ENCODE measurements around the gene OCSTAMP. TPM values are rescaled to one million over a fixed set of nuclear protein-coding genes. Genes with fewer than 3 reads are reported as not detected.

The OCSTAMP gene
- total RNA-seq, 1 experiment from 2014 or later = not detected

DNA sequence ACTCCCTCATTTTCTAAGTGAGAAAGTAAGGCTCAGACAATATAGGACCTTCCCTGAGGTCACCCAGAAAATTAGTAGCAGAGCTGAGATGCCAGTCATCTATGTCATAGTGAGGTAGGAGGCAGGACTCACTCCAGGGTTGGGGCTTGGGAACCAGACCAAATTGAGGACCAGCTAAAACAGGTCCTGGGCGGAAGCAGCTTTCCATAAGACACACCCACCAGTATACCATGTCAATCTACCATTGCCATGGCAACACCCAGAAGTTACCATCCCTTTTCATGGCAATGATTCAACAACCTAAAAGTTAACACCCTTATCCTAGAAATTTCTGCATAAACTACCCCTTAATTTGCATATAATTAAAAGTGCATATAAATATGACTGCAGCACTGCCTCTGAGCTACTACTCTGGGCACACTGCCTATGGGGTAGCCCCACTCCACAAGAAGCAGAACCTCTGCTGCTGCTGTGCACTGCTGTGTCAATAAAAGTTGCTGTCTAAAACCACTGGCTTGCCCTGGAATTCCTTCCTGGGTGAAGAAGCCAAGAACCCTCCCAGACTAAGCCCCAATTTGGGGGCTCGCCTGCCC lies 30.3 kb upstream of the OCSTAMP start:
- DNase-seq = no peak
- H3K4me3 ChIP-seq = no peak overlapping the region

DNA sequence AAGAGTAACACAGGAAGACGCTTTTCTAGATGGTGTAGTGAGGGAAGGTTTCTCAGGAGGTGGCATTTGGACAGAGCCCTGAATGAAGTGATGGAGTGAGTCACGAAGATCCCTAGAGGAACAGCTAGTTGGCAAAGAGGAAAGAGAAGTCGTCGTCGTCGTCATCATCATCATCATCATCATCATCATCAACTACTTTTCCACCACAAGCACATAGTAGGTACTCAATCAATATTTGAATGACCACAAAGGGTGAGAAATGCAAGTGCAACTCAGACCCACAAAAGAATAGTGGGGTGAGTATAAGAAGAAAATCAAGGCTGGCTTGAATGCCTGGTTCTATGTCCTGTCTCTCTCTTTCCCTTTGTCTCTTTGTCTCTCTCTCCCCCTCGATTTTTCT lies 28.3 kb upstream of the OCSTAMP start:
- Histone ChIP-seq H3K36me3 (no peaks in the 10 kb centered on the region), H3K4me3 (no peak overlapping the region), H3K9me3 (replicated peaks) (0 out of 2 replicates have a peak, but pooled peaks cover 7% of the 10 kb centered on the region), H3K27ac (no peak overlapping the region), H3K4me1 (no peaks in the 10 kb centered on the region), H3K27me3 (peaks cover 6% of the 10 kb centered on the region)
- DNase-seq = no peak

More for the DNA sequence above, 30.3 kb upstream of the OCSTAMP start:
- peaks cover 7% of the 10 kb centered on the region; the same call in 1 of the 2 replicates for H3K27me3 ChIP-seq
- 0 out of 2 replicates have a peak, but pooled peaks cover 7% of the 10 kb centered on the region for H3K9me3 ChIP-seq (replicated peaks)
- H3K27ac ChIP-seq = no peak overlapping the region
- H3K36me3 ChIP-seq = no peaks in the 10 kb centered on the region
- no peaks in the 10 kb centered on the region for H3K4me1 ChIP-seq

DNA sequence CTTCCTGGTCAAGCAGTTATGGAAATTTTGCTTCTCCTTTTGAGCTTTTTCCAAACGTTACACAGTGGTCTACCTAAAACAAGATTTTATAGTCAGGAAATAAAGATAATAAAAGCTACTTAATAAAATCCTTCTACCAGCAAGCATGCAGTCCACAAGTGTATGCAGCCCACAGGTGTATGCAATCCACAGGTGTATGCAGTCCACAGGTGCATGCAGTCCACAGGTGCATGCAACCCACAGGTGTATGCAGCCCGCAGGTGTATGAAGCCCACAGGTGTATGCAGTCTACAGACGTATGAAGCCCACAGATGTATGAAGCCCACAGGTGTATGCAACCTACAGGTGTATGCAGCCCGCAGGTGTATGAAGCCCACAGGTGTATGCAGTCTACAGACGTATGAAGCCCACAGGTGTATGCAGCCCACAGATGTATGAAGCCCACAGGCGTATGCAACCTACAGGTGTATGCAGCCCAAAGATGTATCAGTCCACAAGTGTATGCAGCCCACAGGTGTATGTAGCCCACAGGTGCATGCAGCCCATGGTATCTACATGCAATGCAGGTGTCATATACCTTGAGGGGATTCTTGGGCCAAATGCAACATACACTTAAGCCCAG lies 26.4 kb upstream of the OCSTAMP start:
- DNase-seq = no peak
- Histone ChIP-seq H3K4me1 (peaks cover 1% of the 10 kb centered on the region; the same call in 1 of the 2 replicates), H3K36me3 (no peaks in the 10 kb centered on the region), H3K9me3 (replicated peaks) (0 out of 2 replicates have a peak, but pooled peaks cover 7% of the 10 kb centered on the region), H3K4me3 (no peak overlapping the region), H3K27me3 (peaks cover 7% of the 10 kb centered on the region), H3K27ac (no peak overlapping the region)

DNA sequence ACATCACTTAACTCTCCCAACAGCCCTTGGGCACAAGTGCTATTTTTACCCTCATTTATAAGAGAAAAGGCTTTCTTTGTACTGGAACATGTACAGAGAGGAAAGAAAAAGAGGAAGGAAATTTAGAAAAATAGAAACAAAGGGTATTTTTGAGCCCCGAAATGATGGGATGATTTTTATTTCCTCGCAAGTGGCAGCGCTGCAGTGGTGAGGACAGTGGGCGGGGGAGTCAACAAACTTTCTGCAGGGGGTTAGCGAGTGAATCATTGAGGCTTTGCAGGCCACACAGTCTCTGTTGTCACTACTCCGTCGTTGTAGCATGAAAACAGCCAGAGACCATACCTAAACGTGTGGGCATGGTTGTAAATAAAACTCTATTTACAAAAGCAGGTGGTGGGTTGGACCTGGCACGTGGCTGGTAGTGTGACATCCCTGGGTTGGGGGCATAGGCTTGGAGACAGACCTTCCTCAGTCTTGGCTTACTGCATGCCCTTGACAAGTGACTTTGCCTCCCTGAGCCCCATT lies 25.5 kb upstream of the OCSTAMP start:
- peaks cover 7% of the 10 kb centered on the region for H3K27me3 ChIP-seq
- 0 out of 2 replicates have a peak, but pooled peaks cover 5% of the 10 kb centered on the region for H3K9me3 ChIP-seq (replicated peaks)
- DNase-seq = no peak
- H3K36me3 ChIP-seq = no peaks in the 10 kb centered on the region
- H3K4me3 ChIP-seq = no peak overlapping the region
- H3K4me1 ChIP-seq = peaks cover 6% of the 10 kb centered on the region; the same call in 1 of the 2 replicates
- no peak overlapping the region for H3K27ac ChIP-seq

DNA sequence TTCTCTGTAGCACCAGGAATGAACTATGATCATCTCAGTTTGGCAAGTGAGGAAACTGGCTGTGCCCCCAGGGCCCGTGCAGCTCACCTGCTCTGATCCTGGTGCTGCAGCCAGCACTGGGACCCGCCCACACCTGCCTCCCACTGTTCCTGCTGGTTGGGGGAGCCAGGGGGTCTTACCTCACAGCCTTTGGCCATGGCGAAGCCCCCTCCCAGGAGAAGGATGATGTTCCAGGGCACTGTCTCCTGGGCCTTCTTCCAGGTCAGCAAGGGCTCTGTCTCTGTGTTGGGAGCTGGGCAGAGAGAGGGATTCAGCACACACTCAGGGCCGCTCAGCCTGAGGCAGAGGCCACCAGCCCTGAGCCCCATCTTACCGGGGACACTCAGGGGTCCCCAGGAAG lies 24.9 kb upstream of the OCSTAMP start:
- peaks cover 6% of the 10 kb centered on the region; the same call in 1 of the 2 replicates for H3K4me1 ChIP-seq
- H3K9me3 ChIP-seq (replicated peaks) = 0 out of 2 replicates have a peak, but pooled peaks cover 3% of the 10 kb centered on the region
- no peak for DNase-seq

DNA sequence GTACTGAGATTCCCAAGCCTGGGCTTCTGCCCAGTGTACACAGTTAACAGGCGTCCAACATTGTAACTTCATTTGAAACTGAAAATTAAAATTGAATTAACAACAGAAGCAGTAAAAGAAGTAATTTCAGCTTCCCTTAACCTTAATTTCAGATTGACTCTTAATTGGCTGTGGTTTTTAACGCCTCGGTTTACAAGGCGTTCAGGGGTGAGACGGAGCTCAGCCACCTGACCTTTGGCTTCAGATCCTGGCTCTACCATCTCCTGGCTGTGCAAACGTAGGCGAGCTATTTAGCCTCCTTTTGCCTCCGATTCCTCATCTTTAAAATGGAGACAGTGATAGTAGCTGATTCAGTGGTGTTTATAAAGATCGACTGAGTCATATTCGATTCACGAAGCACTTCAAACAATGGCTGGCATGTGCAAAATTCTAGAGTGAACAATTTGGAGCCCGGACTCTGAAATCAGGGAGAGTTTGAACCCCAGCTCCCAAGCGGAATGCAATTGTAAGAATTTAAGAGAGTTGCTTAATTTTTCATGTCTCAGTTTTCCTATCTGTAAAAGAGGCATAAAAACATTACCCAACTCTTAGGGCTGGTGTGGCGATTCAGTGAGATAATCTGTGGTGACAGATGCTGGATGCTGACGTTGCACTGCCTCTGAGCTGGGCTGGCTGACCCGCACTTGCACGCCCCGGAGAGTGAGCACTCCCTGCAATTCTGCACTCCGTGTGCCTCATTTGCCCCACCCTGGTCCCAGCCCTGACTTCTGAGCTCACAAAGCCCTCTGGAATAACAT lies 23.5 kb upstream of the OCSTAMP start:
- Histone ChIP-seq H3K4me1 (peaks cover 9% of the 10 kb centered on the region), H3K9me3 (replicated peaks) (peaks cover 3% of the 10 kb centered on the region; the same call in 1 of the 2 replicates), H3K27me3 (peaks cover 7% of the 10 kb centered on the region), H3K27ac (no peak overlapping the region), H3K36me3 (no peaks in the 10 kb centered on the region), H3K4me3 (no peak overlapping the region)
- no peak for DNase-seq

More for the DNA sequence above, 24.9 kb upstream of the OCSTAMP start:
- no peak overlapping the region for H3K4me3 ChIP-seq
- H3K27me3 ChIP-seq = peaks cover 7% of the 10 kb centered on the region
- no peak overlapping the region for H3K27ac ChIP-seq
- H3K36me3 ChIP-seq = no peaks in the 10 kb centered on the region

DNA sequence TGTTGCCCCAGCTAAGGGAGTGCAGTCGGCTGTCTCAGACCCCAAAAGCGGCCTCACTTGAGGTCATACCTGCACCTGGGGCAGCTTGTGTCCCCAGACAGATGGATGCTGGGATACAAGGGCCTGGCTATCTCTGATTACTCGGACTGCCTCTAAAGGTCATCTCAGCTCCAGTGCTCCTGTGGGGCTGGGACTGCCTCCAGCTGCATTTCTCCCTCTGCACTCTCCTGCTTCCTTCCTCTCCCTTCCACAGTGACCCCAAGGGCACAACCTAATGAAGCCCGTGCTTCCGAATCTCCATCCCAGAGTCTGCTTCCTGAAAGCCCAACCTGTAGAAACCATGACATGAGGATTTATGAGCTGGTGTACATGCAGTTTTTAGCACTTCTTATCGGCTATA lies 22.8 kb upstream of the OCSTAMP start:
- Histone ChIP-seq H3K27me3 (peaks cover 7% of the 10 kb centered on the region), H3K27ac (no peak overlapping the region), H3K4me3 (no peak overlapping the region), H3K36me3 (no peaks in the 10 kb centered on the region), H3K4me1 (peaks cover 14% of the 10 kb centered on the region), H3K9me3 (replicated peaks) (no peaks in the 10 kb centered on the region; the same call in 1 of the 2 replicates)
- no peak for DNase-seq

DNA sequence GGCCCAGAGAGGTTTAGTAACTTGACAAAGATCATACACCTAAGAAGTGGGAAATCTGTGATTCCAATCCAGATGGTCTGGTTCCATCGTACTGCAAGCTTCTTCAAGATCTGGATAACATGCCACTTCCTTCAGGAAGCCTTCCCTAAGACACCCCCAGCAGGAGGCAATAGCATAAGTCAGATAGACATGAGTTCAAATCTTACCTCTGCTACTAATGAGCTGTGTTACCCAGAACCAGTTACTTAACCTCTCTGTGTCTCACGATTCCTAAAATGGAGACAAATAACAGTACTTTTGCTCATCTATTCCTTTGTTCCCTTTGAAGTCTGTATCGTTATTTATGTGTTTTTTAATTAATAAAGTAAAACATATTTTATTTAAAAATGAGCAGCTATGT lies 22.3 kb upstream of the OCSTAMP start:
- no peak for DNase-seq
- Histone ChIP-seq H3K36me3 (no peaks in the 10 kb centered on the region), H3K4me1 (peaks cover 14% of the 10 kb centered on the region), H3K27ac (no peak overlapping the region), H3K27me3 (peaks cover 7% of the 10 kb centered on the region), H3K4me3 (no peak overlapping the region), H3K9me3 (replicated peaks) (no peaks in the 10 kb centered on the region; the same call in 1 of the 2 replicates)

DNA sequence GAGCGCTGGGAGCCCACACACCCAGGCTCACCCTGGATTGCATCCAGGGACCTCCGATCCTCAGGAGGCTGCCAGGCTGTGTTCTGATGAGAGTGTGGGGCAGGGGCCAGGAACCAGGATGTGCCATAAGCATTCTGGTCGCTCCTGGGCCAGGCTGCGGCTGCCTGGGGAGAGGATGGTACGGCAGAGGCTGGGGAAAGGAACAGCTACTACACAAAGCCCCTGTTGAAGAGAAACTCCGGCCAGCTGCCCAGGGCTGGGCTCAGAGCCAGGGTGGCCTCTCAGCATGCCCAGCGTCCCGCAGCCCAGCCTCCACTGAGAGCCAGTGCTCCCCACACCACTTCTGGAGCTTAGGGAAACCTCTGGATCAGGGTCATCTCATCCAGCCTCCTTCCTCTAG lies 21.7 kb upstream of the OCSTAMP start:
- H3K4me3 ChIP-seq = no peak overlapping the region
- peaks cover 7% of the 10 kb centered on the region for H3K27me3 ChIP-seq
- DNase-seq = peak; percentile 85 to 92
- H3K27ac ChIP-seq = no peak overlapping the region
- H3K36me3 ChIP-seq = no peaks in the 10 kb centered on the region
- H3K4me1 ChIP-seq = peaks cover 14% of the 10 kb centered on the region
- H3K9me3 ChIP-seq (replicated peaks) = no peaks in the 10 kb centered on the region; the same call in 1 of the 2 replicates

DNA sequence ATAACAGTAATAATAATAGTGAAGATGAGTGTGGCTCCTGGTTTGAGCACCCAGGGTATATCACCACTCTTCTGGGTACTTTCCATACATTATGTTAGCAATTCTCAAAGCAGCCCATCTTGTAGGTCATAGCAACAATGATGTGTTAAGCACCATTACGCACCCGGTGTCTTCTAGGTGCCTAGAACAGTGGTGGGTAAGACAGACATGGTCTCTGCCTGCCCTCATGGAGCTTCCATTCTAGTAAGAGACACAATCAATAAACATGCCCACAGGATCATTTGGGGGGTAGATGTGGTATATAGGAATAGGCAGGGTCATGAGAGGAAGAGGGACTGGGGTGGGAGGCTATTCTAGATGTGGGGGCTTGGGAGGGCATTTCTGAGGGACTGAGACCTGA lies 21.0 kb upstream of the OCSTAMP start:
- H3K27ac ChIP-seq = no peak overlapping the region
- peaks cover 7% of the 10 kb centered on the region for H3K27me3 ChIP-seq
- H3K36me3 ChIP-seq = no peaks in the 10 kb centered on the region
- no peaks in the 10 kb centered on the region; the same call in 1 of the 2 replicates for H3K9me3 ChIP-seq (replicated peaks)
- DNase-seq = no peak
- peaks cover 14% of the 10 kb centered on the region for H3K4me1 ChIP-seq
- H3K4me3 ChIP-seq = no peak overlapping the region

DNA sequence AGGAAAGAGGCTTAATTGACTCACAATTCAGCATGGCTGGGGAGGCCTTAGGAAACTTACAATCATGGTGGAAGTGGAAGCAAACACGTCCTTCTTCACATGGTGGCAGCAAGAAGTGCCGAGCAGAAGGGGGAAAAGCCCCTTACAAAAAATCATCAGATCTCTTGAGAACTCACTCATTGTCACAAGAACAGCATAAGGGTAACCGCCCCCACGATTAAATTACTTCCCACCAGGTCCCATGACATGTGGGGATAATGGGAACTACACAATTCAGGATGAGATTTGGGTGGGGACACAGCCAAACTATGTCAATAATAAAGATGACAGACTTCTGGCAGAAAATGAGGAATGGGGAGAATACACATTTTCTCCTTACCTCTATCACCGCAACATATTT lies 20.5 kb upstream of the OCSTAMP start:
- H3K27ac ChIP-seq = no peak overlapping the region

DNA sequence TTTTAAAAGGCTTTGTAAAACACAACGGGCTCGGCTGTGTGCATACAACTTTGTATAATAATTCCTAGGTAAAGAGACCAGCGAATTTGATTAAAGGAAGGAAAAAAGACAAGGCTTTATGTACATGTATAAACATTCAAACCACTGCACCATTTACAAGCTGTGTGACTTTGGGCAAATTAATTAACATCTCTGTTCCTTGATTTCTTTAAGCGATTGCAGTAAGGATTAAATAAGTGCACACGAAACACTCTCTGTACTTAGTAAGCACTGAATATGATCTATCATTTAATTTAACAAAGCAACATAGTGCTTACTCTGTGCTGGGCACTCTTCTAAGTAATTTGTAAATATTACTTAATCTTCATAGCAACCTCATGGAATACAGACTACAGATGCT lies 19.5 kb upstream of the OCSTAMP start:
- H3K36me3 ChIP-seq = no peaks in the 10 kb centered on the region
- H3K4me3 ChIP-seq = no peak overlapping the region
- no peak for DNase-seq
- H3K4me1 ChIP-seq = peaks cover 14% of the 10 kb centered on the region
- no peaks in the 10 kb centered on the region; the same call in 1 of the 2 replicates for H3K9me3 ChIP-seq (replicated peaks)
- H3K27ac ChIP-seq = no peak overlapping the region
- peaks cover 7% of the 10 kb centered on the region for H3K27me3 ChIP-seq

More for the DNA sequence above, 20.5 kb upstream of the OCSTAMP start:
- Histone ChIP-seq H3K27me3 (peaks cover 7% of the 10 kb centered on the region), H3K36me3 (no peaks in the 10 kb centered on the region), H3K4me1 (peaks cover 14% of the 10 kb centered on the region), H3K4me3 (no peak overlapping the region), H3K9me3 (replicated peaks) (no peaks in the 10 kb centered on the region; the same call in 1 of the 2 replicates)
- no peak for DNase-seq

DNA sequence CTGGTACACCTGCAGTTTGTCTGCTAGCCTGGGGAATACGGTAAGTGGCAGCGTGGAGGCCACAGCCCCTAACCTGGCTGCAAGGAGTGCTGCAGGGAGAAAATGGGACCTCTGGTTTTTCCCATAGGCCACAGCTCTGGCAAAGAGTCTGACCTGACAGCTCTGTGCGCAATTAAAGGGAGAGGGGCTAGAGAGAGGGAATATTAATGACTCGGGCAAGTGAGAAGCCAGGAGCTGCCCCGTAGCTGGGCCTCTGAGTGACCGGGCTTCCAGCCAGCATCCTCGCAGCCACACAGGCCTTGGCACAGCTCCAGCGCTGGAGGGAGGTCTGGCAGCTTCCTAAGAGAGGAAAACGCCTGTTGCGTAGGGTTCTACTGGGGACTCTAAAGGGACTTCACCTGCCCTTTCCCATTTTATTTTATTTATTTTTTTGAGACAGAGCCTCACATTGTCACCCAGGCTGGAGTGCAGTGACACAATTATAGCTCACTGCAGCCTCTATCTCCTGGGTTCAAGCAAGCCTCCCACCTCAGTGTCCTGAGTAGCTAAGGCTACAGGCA lies 18.2 kb upstream of the OCSTAMP start:
- DNase-seq = peak; percentile 95 to 98
- no peak overlapping the region for H3K4me3 ChIP-seq
- no peaks in the 10 kb centered on the region for H3K36me3 ChIP-seq
- H3K27me3 ChIP-seq = peaks cover 3% of the 10 kb centered on the region
- H3K9me3 ChIP-seq (replicated peaks) = no peaks in the 10 kb centered on the region; the same call in 1 of the 2 replicates
- peaks cover 14% of the 10 kb centered on the region for H3K4me1 ChIP-seq
- no peak overlapping the region for H3K27ac ChIP-seq

DNA sequence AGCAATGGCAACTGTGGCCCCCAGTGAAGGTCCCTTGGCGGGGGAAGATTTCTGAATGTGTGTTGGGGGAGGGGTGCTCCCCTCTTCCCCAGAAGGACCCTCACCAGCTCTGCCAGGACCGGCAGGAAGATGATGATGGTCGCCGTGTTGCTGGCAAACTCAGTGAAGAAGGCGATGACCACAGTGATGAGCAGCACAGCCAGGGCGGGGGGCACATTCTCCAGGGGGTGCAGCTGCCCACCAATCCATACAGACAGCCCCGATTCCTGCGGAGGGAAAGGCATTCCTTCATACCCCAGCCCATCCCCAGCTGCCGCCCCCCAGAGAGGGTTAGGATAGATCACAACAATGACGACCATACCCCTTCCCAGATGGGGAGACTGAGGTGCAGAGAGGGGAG lies 15.7 kb upstream of the OCSTAMP start:
- no peaks in the 10 kb centered on the region for H3K27me3 ChIP-seq
- no peak overlapping the region for H3K4me3 ChIP-seq
- H3K9me3 ChIP-seq (replicated peaks) = no peaks in the 10 kb centered on the region; the same call in 1 of the 2 replicates
- H3K27ac ChIP-seq = no peak overlapping the region
- peaks cover 11% of the 10 kb centered on the region for H3K4me1 ChIP-seq
- H3K36me3 ChIP-seq = no peaks in the 10 kb centered on the region
- DNase-seq = no peak
